OCI-LY7 (cell line): ENCODE measurements around the gene ZDHHC8. TPM values are rescaled to one million over a fixed set of nuclear protein-coding genes. Genes with fewer than 3 reads are reported as not detected.

Source experiments
- BruUV-seq: library from RNA; stranded (reverse); fragments of 400-500 nt; replicated peaks from 2 replicates; lab custom pipeline; 2021; lab: Mats Ljungman, UMichigan
- CTCF ChIA-PET: fragments of 300-600 bp; sonication (Branson Sonifier 250); formaldehyde crosslinking; loops from one replicate; lab custom pipeline; 2022; ENCODE audit warnings: antibody characterized with exemption; ENCODE audit not compliant: unreplicated experiment; lab: Charles Lee
- POLR2A ChIA-PET: fragments of 300-600 bp; sonication (Branson Sonifier 250); formaldehyde crosslinking; loops from one replicate; lab custom pipeline; 2022; ENCODE audit warnings: antibody characterized with exemption; lab: Charles Lee
- DNase-seq: peaks from one replicate; pipeline ENCODE4 v3.0.0-alpha.2; 2015; ENCODE audit warnings: low spot score
- H2AFZ ChIP-seq: fragments of 200-600 bp; sonication (generic), shearing (Covaris generic); 2 replicates; pipeline ENCODE4 v1.6.1; 2014; ENCODE audit warnings: mild to moderate bottlenecking, antibody characterized with exemption, low read length, moderate library complexity
- H3K27ac ChIP-seq: fragments of 200-600 bp; sonication (generic); 2 replicates; pipeline ENCODE4 v1.5.1; 2014; ENCODE audit warnings: mixed run types, low read depth, mild to moderate bottlenecking, moderate library complexity, low read length, inconsistent platforms; ENCODE audit not compliant: poor library complexity, severe bottlenecking
- H3K36me3 ChIP-seq: fragments of 200-600 bp; sonication (generic); 2 replicates; pipeline ENCODE4 v1.6.1; 2014; ENCODE audit warnings: mild to moderate bottlenecking, antibody characterized with exemption, low read length, moderate library complexity, mixed read lengths; ENCODE audit not compliant: insufficient read depth
- H3K4me1 ChIP-seq: fragments of 200-600 bp; sonication (generic); 2 replicates; pipeline ENCODE4 v1.5.1; 2014; ENCODE audit warnings: mild to moderate bottlenecking, low read length; ENCODE audit not compliant: insufficient read depth, poor library complexity, severe bottlenecking
- H3K4me2 ChIP-seq: fragments of 200-600 bp; sonication (generic); 2 replicates; pipeline ENCODE4 v1.6.1; 2014; ENCODE audit warnings: mild to moderate bottlenecking, low read length
- H3K4me3 ChIP-seq: fragments of 200-600 bp; sonication (generic); 2 replicates; pipeline ENCODE4 v1.5.1; 2014; ENCODE audit warnings: mild to moderate bottlenecking, low read depth, low read length; ENCODE audit not compliant: poor library complexity, severe bottlenecking
- H3K79me2 ChIP-seq: fragments of 200-600 bp; sonication (generic); 2 replicates; pipeline ENCODE4 v1.6.1; 2016; ENCODE audit warnings: low read depth, mild to moderate bottlenecking, low read length, moderate library complexity, mixed read lengths; ENCODE audit not compliant: insufficient read depth
- H3K9me2 ChIP-seq: fragments of 200-600 bp; sonication (generic); 2 replicates; pipeline ENCODE4 v1.6.1; 2016; ENCODE audit warnings: mild to moderate bottlenecking, low read length, mixed read lengths; ENCODE audit not compliant: insufficient read depth
- H3K9me3 ChIP-seq: fragments of 200-600 bp; sonication (generic); 2 replicates; pipeline ENCODE4 v1.6.1; 2014; ENCODE audit warnings: mild to moderate bottlenecking, mixed run types, low read length, mixed read lengths
- H4K20me1 ChIP-seq: fragments of 200-600 bp; sonication (generic); 2 replicates; pipeline ENCODE4 v1.6.1; 2014; ENCODE audit warnings: mild to moderate bottlenecking, antibody characterized with exemption, low read length, moderate library complexity, mixed read lengths; ENCODE audit not compliant: insufficient read depth
- EZH2phosphoT487 ChIP-seq: fragments of 200-600 bp; sonication (generic); IDR thresholded peaks from 2 replicates; pipeline ENCODE4 v1.6.1; 2018; ENCODE audit warnings: low read depth, borderline replicate concordance, mild to moderate bottlenecking, mixed run types, antibody characterized with exemption, low read length, moderate library complexity, mixed read lengths
- intact Hi-C: fragments of 100-400 bp; cut with micrococcal nuclease; formaldehyde crosslinking; loops from one replicate; pipeline ENCODE4 v1.10.0; 2022; ENCODE audit not compliant: unreplicated experiment
- total RNA-seq, 2 experiments: library from RNA; depleted of rRNA in 1 of 2; stranded (reverse); fragments of >200 nt in 1 of 2; shearing (Covaris generic) in 1 of 2; gene quantifications; 2 replicates each; pipeline ENCODE4 v1.2.3, GENCODE V29; 2014 to 2022
- TF ChIP-seq, protein P1 (sequence below): fragments of 200-600 bp; sonication (generic); conservative IDR thresholded peaks from 2 replicates; pipeline ENCODE4 v1.5.1; 2014; ENCODE audit warnings: mild to moderate bottlenecking, antibody characterized with exemption, low read length, moderate library complexity, mixed read lengths

The ZDHHC8 gene
- total RNA-seq, 2 experiments from 2014 or later, result 2.3 to 16.7 TPM

DNA sequence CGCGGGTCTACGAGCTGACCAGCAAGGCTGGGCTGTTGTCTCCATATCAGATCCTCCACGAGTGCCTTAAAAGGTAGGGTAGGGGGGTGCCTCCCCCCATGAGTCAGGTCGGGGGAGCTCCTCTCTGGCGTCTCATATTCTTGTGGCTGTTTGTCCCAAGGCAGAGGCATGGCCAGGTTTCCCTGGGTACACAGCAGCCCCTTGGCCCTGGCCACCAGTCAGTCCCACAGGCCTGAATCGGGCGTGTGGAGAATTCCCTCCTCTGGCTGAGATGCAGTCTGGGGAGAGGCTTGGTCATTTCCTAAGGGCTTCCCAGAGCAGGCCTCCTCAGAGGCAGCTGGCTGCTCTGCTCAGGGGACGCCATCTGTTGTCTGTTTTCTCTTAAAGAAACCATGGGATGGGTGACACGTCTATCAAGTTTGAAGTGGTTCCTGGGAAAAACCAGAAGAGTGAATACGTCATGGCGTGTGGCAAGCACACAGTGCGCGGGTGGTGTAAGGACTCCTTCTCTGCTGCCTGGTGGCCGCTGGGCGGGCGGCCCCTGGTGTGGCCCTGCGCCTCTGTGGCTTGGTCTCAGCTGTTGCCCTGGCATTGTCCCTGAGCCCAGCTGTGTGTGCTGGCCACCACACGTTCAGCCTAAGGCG lies 25.3 kb upstream of the ZDHHC8 start:
- H3K79me2 ChIP-seq, result no peaks in the 10 kb centered on the region
- ChIA-PET POLR2A (interaction anchor here (0.6 kb wide), 1 partner anchor 39 kb away, joined by 3 read pairs; no protein-coding TSS in a partner anchor), CTCF (no interaction called here)
- no peak overlapping the region for H3K4me2 ChIP-seq
- DNase-seq, result no peak
- no peaks in the 10 kb centered on the region for H4K20me1 ChIP-seq
- H3K9me3 ChIP-seq, result no peaks in the 10 kb centered on the region
- H3K9me2 ChIP-seq, result no peaks in the 10 kb centered on the region
- no peak overlapping the region for H2AFZ ChIP-seq
- BruUV-seq, result no TSS peak
- peaks cover 10% of the 10 kb centered on the region for H3K4me1 ChIP-seq
- no peak overlapping the region for H3K27ac ChIP-seq
- intact Hi-C loops, result no loop called here
- peaks cover 91% of the 10 kb centered on the region for H3K36me3 ChIP-seq
- H3K4me3 ChIP-seq, result no peak overlapping the region
- no peak for TF ChIP-seq EZH2phosphoT487
- TF ChIP-seq, protein P1, sequence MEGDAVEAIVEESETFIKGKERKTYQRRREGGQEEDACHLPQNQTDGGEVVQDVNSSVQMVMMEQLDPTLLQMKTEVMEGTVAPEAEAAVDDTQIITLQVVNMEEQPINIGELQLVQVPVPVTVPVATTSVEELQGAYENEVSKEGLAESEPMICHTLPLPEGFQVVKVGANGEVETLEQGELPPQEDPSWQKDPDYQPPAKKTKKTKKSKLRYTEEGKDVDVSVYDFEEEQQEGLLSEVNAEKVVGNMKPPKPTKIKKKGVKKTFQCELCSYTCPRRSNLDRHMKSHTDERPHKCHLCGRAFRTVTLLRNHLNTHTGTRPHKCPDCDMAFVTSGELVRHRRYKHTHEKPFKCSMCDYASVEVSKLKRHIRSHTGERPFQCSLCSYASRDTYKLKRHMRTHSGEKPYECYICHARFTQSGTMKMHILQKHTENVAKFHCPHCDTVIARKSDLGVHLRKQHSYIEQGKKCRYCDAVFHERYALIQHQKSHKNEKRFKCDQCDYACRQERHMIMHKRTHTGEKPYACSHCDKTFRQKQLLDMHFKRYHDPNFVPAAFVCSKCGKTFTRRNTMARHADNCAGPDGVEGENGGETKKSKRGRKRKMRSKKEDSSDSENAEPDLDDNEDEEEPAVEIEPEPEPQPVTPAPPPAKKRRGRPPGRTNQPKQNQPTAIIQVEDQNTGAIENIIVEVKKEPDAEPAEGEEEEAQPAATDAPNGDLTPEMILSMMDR, result no peak

DNA sequence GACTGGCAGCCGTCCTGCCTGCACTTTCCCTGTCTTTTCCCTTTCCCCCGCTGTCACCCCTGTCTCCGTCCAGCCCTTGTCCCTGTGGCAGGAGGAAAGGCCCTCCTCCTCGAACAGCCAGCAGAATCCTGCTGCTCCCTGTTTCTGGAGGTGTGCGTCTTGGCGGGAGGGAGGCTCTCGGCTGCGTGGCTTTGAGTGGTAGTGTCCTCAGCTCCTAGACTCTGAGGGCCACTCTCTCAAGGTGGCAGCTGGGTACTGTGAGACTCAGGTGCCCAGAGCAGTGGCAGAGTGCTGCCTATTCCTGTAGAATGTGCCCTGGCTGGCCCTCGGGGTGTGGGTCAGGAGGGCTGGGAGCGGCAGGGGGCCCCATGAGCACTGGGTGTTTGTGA lies 24.8 kb upstream of the ZDHHC8 start:
- Histone ChIP-seq H3K9me3 (no peaks in the 10 kb centered on the region), H3K4me1 (peaks cover 15% of the 10 kb centered on the region), H2AFZ (no peak overlapping the region), H3K27ac (no peak overlapping the region), H3K36me3 (peaks cover 90% of the 10 kb centered on the region), H3K4me2 (no peak overlapping the region), H3K9me2 (no peaks in the 10 kb centered on the region), H3K4me3 (no peak overlapping the region), H3K79me2 (no peaks in the 10 kb centered on the region), H4K20me1 (no peaks in the 10 kb centered on the region)
- ChIA-PET CTCF (no interaction called here), POLR2A (no interaction called here)
- intact Hi-C loops, result no loop called here
- BruUV-seq, result no TSS peak
- TF ChIP-seq EZH2phosphoT487, result no peak
- TF ChIP-seq, protein P1, result no peak
- no peak for DNase-seq

DNA sequence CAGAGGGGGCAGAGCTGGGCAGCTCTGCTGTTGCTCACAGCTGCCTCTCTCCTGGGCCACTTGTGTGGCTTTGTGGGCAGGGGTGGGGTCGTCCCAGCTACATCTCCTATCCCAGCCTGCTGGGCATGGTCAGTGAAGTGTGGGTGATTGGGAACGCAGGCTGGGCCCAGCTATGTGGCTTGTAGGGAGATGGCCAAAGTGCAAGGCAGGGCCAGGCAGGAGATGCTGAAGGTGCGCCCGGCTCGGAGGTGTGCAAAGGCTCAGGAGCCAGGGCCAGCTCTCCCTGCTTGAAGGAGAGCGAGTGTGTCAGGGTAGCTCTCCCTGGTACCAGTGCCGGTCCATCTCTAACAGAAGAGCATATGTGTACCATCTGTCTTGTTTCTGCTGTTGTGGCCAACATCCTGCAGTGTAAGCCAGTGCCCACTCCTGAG lies 24.1 kb upstream of the ZDHHC8 start:
- intact Hi-C loops, result no loop called here
- Histone ChIP-seq H3K79me2 (no peaks in the 10 kb centered on the region), H3K4me1 (peaks cover 21% of the 10 kb centered on the region), H3K27ac (no peak overlapping the region), H3K36me3 (peaks cover 90% of the 10 kb centered on the region), H4K20me1 (no peaks in the 10 kb centered on the region), H3K4me2 (no peak overlapping the region), H2AFZ (no peak overlapping the region), H3K9me2 (no peaks in the 10 kb centered on the region), H3K9me3 (no peaks in the 10 kb centered on the region), H3K4me3 (no peak overlapping the region)
- BruUV-seq, result no TSS peak
- TF ChIP-seq, protein P1, result no peak
- no peak for TF ChIP-seq EZH2phosphoT487
- POLR2A ChIA-PET, result no interaction called here
- DNase-seq, result no peak
- CTCF ChIA-PET, result no interaction called here
